Fibroblast of the aortic adventitia (primary cell): ENCODE results near the gene SLC17A4. TPM values are rescaled to one million over a fixed set of nuclear protein-coding genes. Genes with fewer than 3 reads are reported as not detected.

Source experiments
- DNase-seq: peaks from one replicate; pipeline ENCODE4 v3.0.0-alpha.2; 2010; ENCODE audit warnings: low read depth
- H3K4me3 ChIP-seq: 2 replicates; pipeline ENCODE4 v1.5.1; 2011; ENCODE audit warnings: low read depth, mild to moderate bottlenecking, control low read depth, low read length, moderate library complexity
- CTCF ChIP-seq: IDR thresholded peaks from 2 replicates; pipeline ENCODE4 v1.5.1; 2011; ENCODE audit warnings: mild to moderate bottlenecking, low read length, control low read depth, inconsistent platforms; ENCODE audit not compliant: insufficient read depth
- total RNA-seq: library from RNA; depleted of rRNA; stranded (reverse); fragments of >200 nt; gene quantifications from 2 replicates; pipeline ENCODE4 v1.2.3, GENCODE V29; 2012; ENCODE audit warnings: low replicate concordance

Gene SLC17A4
- total RNA-seq, 1 donor, result not detected

GRCh38 chr6:25717866-25718740, 36.4 kb upstream of the SLC17A4 start:
- peak; percentile 65 for TF ChIP-seq CTCF
- H3K4me3 ChIP-seq, result no peak overlapping the region
- peak; percentile 53 for DNase-seq

GRCh38 chr6:25726122-25726911, 28.2 kb upstream of the SLC17A4 start:
- TF ChIP-seq CTCF, result no peak
- no peak overlapping the region for H3K4me3 ChIP-seq
- no peak for DNase-seq

GRCh38 chr6:25727028-25727427, 27.5 kb upstream of the SLC17A4 start:
- no peak overlapping the region for H3K4me3 ChIP-seq
- no peak for TF ChIP-seq CTCF
- DNase-seq, result no peak

GRCh38 chr6:25730907-25731306, 23.6 kb upstream of the SLC17A4 start:
- no peak for DNase-seq
- no peak for TF ChIP-seq CTCF
- no peak overlapping the region for H3K4me3 ChIP-seq

GRCh38 chr6:25731721-25732120, 22.8 kb upstream of the SLC17A4 start:
- no peak for DNase-seq
- no peak for TF ChIP-seq CTCF
- no peak overlapping the region for H3K4me3 ChIP-seq

GRCh38 chr6:25732468-25733198, 21.9 kb upstream of the SLC17A4 start:
- DNase-seq, result no peak
- TF ChIP-seq CTCF, result no peak
- no peak overlapping the region for H3K4me3 ChIP-seq
